Measurements from ENCODE around the gene HYAL3. TPM values are rescaled to one million over a fixed set of nuclear protein-coding genes. Genes with fewer than 3 reads are reported as not detected.
A peak's percentile ranks its signal among the peaks of the same experiment; 100 is the strongest.
"Not testable (repeated sequence)": the region's sequence is repeated elsewhere in the genome, so short reads cannot be mapped to it uniquely, and the experiment has no call there.

Gene HYAL3
- total and polyA plus RNA-seq, 10 of the 15 experiments (the other 5 are each of a cell fraction or from before 2014, with no cell fraction given) = 0.37 to 4.2 (median 2.8) TPM

- TF ChIP-seq ZNF622 (IDR thresholded peaks at IDR 0.05) = no peak
- no peak for TF ChIP-seq DPF2 (IDR thresholded peaks at IDR 0.05)
- TF ChIP-seq IKZF2 (IDR thresholded peaks at IDR 0.05) = no peak
- no peak for TF ChIP-seq YBX1 (IDR thresholded peaks at IDR 0.05)
- no peak for TF ChIP-seq RAD51 (IDR thresholded peaks at IDR 0.05)
- no peak for TF ChIP-seq ZBED1 (IDR thresholded peaks at IDR 0.05; ENCODE audit: borderline replicate concordance)
Measured at GRCh38 chr3:50272911-50273688, 26.1 kb downstream of the HYAL3 start (continued).

- H3K27me3 ChIP-seq (replicated peaks in 1 of 2; ENCODE audit: control insufficient read depth in 2 of 2, insufficient read depth in 2 of 2, low read length in 1 of 2); BruUV-seq (replicated peaks); H3K36me3 ChIP-seq (ENCODE audit: control insufficient read depth in 2 of 2, insufficient read depth in 2 of 2, low read length in 1 of 2); H3K9me3 ChIP-seq (replicated peaks; ENCODE audit: control insufficient read depth, insufficient read depth, low read length); DNase-seq (ENCODE audit: low read depth, low spot score); H3K4me3 ChIP-seq; H3K4me1 ChIP-seq (ENCODE audit: control insufficient read depth, insufficient read depth, low read length); H3K27ac ChIP-seq (ENCODE audit: control insufficient read depth, insufficient read depth); FAIRE-seq; ATAC-seq; H4K20me1 ChIP-seq (ENCODE audit: control insufficient read depth, insufficient read depth); H3K79me2 ChIP-seq (ENCODE audit: control insufficient read depth, insufficient read depth, low read length); H3K9ac ChIP-seq (ENCODE audit: control insufficient read depth, insufficient read depth, low read length); H2AFZ ChIP-seq (ENCODE audit: control insufficient read depth, low read depth, low read length): not testable (repeated sequence)
- SMC1A ChIA-PET (ENCODE audit: uncharacterized antibody, unreplicated experiment) = interaction anchor here (0.8 to 1.7 kb wide), 6 partner anchors 9 to 78 kb away, joined by 3 to 6 read pairs (median 4); no protein-coding TSS in a partner anchor
- peak overlapping the region; percentile 71; the same call in 1 of the 2 replicates for H3K4me2 ChIP-seq (ENCODE audit: control insufficient read depth, insufficient read depth)
- RAD21 ChIA-PET (ENCODE audit: unreplicated experiment) = interaction anchor here (0.7 to 3.5 kb wide), 7 partner anchors 13 to 69 kb away, joined by 3 to 23 read pairs (median 3); partner anchors contain the start of gene GNAI2
- 78% methylated on average over 9 of the region's 10 CpGs for WGBS (ENCODE audit: insufficient coverage, insufficient replicate concordance, low lambda C conversion rate, missing lambda C conversion rate)
- CTCF ChIA-PET = interaction anchor here (0.6 to 3.1 kb wide), 12 partner anchors 12 to 202 kb away, joined by 3 to 24 read pairs (median 5); partner anchors contain the start of gene GNAT1
- in situ Hi-C loops (cut with MboI) (loop anchor here (5.0 kb wide), 2 partner anchors 75 to 150 kb away; no protein-coding TSS in a partner anchor), intact Hi-C loops (cut with micrococcal nuclease; ENCODE audit: unreplicated experiment) (loop anchor here (2.0 kb wide), 1 partner anchor 26 kb away; no protein-coding TSS in a partner anchor)
- POLR2A ChIA-PET = interaction anchor here (0.6 to 1.6 kb wide), 3 partner anchors 13 to 45 kb away, joined by 3 to 5 read pairs (median 5); no protein-coding TSS in a partner anchor
Measured at GRCh38 chr3:50272538-50272910, 26.7 kb downstream of the HYAL3 start.

Data from GM12878 (cell line).